HG03108 (cell line): ENCODE data around the gene OR2T1.
"Not testable (repeated sequence)": the region's sequence is repeated elsewhere in the genome, so short reads cannot be mapped to it uniquely, and the experiment has no call there.

Source experiments
- ATAC-seq: cut with Tn5 transposase; IDR thresholded peaks from one replicate; pipeline ENCODE4 v1.9.1; 2021; ENCODE audit warnings: moderate library complexity; ENCODE audit not compliant: unreplicated experiment

OR2T1 gene

GRCh38 chr1:248434913-248435312, 32.1 kb downstream of the OR2T1 start:
- not testable (repeated sequence) for ATAC-seq

- peak; percentile 60 for ATAC-seq
Measured at GRCh38 chr1:248436303-248436702, 33.5 kb downstream of the OR2T1 start.

- ATAC-seq, result not testable (repeated sequence)
Measured at GRCh38 chr1:248438668-248439067, 35.8 kb downstream of the OR2T1 start.

- ATAC-seq, result not testable (repeated sequence)
Measured at GRCh38 chr1:248439283-248439682, 36.4 kb downstream of the OR2T1 start.

- ATAC-seq, result not testable (repeated sequence)
Measured at GRCh38 chr1:248442500-248443277, 39.8 kb downstream of the OR2T1 start.

- ATAC-seq, result not testable (repeated sequence)
Measured at GRCh38 chr1:248444603-248445002, 41.8 kb downstream of the OR2T1 start.

- ATAC-seq, result not testable (repeated sequence)
Measured at GRCh38 chr1:248445399-248445798, 42.6 kb downstream of the OR2T1 start, which contains the start of gene OR2T2. Gene OR2T2, plus strand, starts transcription at chr1:248445637. Its CDS starts 7,161 bp downstream, at chr1:248452798.

GRCh38 chr1:248448409-248449074, 45.7 kb downstream of the OR2T1 start:
- ATAC-seq, result peak; percentile 40

- not testable (repeated sequence) for ATAC-seq
Measured at GRCh38 chr1:248449821-248450465, 47.1 kb downstream of the OR2T1 start.

GRCh38 chr1:248450466-248451145, 47.8 kb downstream of the OR2T1 start:
- peak; percentile 71 for ATAC-seq

- ATAC-seq, result not testable (repeated sequence)
Measured at GRCh38 chr1:248453619-248454018, 50.8 kb downstream of the OR2T1 start.

- not testable (repeated sequence) for ATAC-seq
Measured at GRCh38 chr1:248455045-248455444, 52.2 kb downstream of the OR2T1 start.

GRCh38 chr1:248456635-248457034, 53.8 kb downstream of the OR2T1 start:
- ATAC-seq, result not testable (repeated sequence)
